ENCODE data around the gene MYPOP. TPM values are rescaled to one million over a fixed set of nuclear protein-coding genes. Genes with fewer than 3 reads are reported as not detected.

The MYPOP gene
- total and polyA plus RNA-seq, 10 of the 15 experiments (the other 5 are each of a cell fraction or from before 2014, with no cell fraction given), result 0.47 to 9.4 (median 1.4) TPM

GRCh38 chr19:45884682-45885555 lies 17.5 kb downstream of the MYPOP start:
- peak overlapping the region; percentile 95 for H3K27ac ChIP-seq (ENCODE audit: control insufficient read depth, insufficient read depth)
- peak overlapping the region; percentile 89; the same call in 1 of the 2 replicates for H3K9ac ChIP-seq (ENCODE audit: control insufficient read depth, insufficient read depth, low read length)
- H3K36me3 ChIP-seq (ENCODE audit: control insufficient read depth in 2 of 2, insufficient read depth in 2 of 2, low read length in 1 of 2), result peaks cover 0 to 1% of the 10 kb centered on the region in 2 experiments; a peak in 1 of 4 replicates
- intact Hi-C loops (cut with micrococcal nuclease; ENCODE audit: unreplicated experiment) (no loop called here), in situ Hi-C loops (cut with MboI) (no loop called here)
- DNase-seq (ENCODE audit: low read depth, low spot score) (no peak), ATAC-seq (peak; percentile 3), FAIRE-seq (no peak)
- H3K9me3 ChIP-seq (replicated peaks; ENCODE audit: control insufficient read depth, insufficient read depth, low read length), result no peaks in the 10 kb centered on the region
- SMC1A ChIA-PET (ENCODE audit: uncharacterized antibody, unreplicated experiment), result interaction anchor here (0.6 to 3.3 kb wide), 6 partner anchors 12 to 734 kb away, joined by 3 to 13 read pairs (median 6); partner anchors contain the start of genes MYPOP and SYMPK
- peaks cover 26% of the 10 kb centered on the region for H3K4me1 ChIP-seq (ENCODE audit: control insufficient read depth, insufficient read depth, low read length)
- RAD21 ChIA-PET (ENCODE audit: unreplicated experiment), result interaction anchor here (1.6 to 7.6 kb wide), 3 partner anchors 18 to 111 kb away, joined by 6 to 159 read pairs (median 12); partner anchors contain the start of genes CCDC61, FOXA3, MYPOP and SYMPK
- POLR2A ChIA-PET, result interaction anchor here (0.7 to 9.0 kb wide), 4 partner anchors 9 to 21 kb away, joined by 3 to 178 read pairs (median 4); partner anchors contain the start of genes FOXA3 and SYMPK
- WGBS (ENCODE audit: insufficient coverage, insufficient replicate concordance, low lambda C conversion rate, missing lambda C conversion rate), result 74% methylated on average over 63 of the region's 72 CpGs
- H3K4me2 ChIP-seq (ENCODE audit: control insufficient read depth, insufficient read depth), result peak overlapping the region; percentile 98
- H4K20me1 ChIP-seq (ENCODE audit: control insufficient read depth, insufficient read depth), result no peaks in the 10 kb centered on the region
- CTCF ChIA-PET, result interaction anchor here (1.2 to 9.1 kb wide), 4 partner anchors 19 to 132 kb away, joined by 3 to 194 read pairs (median 4); partner anchors contain the start of genes FOXA3 and SYMPK
- H3K27me3 ChIP-seq (replicated peaks in 1 of 2; ENCODE audit: control insufficient read depth in 2 of 2, insufficient read depth in 2 of 2, low read length in 1 of 2), result no peaks in the 10 kb centered on the region
- TF ChIP-seq EGR1 (IDR thresholded peaks at IDR 0.05; ENCODE audit: borderline replicate concordance in 1 of 2, low read depth in 2 of 2, low read length in 2 of 2) (peak in 1 of 2 experiments; percentile 95; a peak in 2 of 3 replicates), MLLT1 (IDR thresholded peaks at IDR 0.05) (peak; percentile 92), EED (IDR thresholded peaks at IDR 0.05; ENCODE audit: low read depth) (no peak), ZNF24 (IDR thresholded peaks at IDR 0.05) (no peak)
- peaks cover 10% of the 10 kb centered on the region for H3K79me2 ChIP-seq (ENCODE audit: control insufficient read depth, insufficient read depth, low read length)
- no TSS peak for BruUV-seq (replicated peaks)
- H2AFZ ChIP-seq (ENCODE audit: control insufficient read depth, low read depth, low read length), result no peak overlapping the region
- peak overlapping the region; percentile 68 for H3K4me3 ChIP-seq

All from GM12878 (cell line).